Stimulated activated CD4-positive, alpha-beta T cell treated with anti-CD3 and anti-CD28 coated beads, Interleukin-1b, Interleukin-23, amount 100 ng/mL, for 48 hours (primary cell): ENCODE results near the gene SFSWAP.
"Not testable (repeated sequence)": the region's sequence is repeated elsewhere in the genome, so short reads cannot be mapped to it uniquely, and the experiment has no call there.

Source experiments
- DNase-seq: peaks from one replicate; pipeline ENCODE4 v3.0.0-alpha.2; 2020

Gene SFSWAP

DNA sequence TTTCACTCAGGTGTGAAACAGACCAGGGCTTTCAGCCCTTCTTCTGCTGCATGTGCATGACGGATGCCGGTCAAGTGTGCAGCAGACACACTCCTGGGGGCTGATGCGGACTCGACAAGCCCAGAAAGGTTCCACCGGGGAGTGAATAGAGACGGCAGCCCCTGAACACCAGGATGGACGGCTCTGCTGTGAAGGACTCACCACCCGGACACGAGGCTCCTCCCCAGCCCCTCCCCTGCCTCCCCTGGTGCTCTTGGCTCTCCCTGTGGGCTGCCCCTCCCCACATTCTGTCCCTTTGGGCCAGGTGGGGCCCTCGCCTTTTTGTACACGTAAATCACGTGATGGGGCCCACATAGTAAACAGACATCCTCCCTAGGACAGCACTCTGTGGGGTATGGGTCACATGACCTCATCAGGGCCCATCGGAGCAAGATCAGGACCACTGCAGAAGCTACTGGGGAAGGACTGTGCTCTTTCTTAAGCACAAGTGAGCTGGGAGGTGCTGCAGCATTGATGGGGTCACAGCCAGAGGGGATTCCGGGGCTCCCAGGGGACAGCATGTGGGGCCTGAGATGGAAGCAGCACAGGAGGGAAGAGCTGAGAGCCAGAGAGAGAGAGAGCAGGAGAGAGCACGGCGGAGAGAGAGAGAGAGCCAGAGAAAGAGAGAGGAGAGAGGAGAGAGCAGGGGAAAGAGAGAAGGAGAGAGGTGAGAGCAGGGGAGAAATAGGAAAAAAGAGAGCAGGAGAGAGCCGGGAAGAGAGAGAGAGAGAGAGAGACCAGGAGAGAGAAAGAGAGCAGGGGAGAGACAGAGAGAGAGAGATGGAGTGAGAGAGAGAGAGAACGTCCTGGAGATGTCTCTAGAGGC is 30.3 kb upstream of the SFSWAP start:
- not testable (repeated sequence) for DNase-seq

DNA sequence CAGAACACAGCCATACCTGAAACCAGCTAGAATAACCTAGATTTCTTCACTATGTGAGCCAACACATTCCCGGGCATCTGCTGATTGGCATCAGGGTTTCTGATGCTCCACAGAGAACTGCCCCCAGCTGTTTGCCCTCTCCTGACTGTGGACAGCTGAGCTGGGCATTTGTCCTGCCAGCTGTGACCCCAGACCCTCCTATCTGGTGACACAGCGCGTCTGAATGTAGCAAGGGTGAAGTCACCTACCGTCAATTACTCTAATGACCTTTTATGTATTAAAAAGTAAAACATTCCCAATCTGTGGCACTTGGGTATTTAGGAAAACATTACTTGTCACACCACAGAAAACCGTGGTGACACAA is 29.7 kb upstream of the SFSWAP start:
- no peak for DNase-seq

DNA sequence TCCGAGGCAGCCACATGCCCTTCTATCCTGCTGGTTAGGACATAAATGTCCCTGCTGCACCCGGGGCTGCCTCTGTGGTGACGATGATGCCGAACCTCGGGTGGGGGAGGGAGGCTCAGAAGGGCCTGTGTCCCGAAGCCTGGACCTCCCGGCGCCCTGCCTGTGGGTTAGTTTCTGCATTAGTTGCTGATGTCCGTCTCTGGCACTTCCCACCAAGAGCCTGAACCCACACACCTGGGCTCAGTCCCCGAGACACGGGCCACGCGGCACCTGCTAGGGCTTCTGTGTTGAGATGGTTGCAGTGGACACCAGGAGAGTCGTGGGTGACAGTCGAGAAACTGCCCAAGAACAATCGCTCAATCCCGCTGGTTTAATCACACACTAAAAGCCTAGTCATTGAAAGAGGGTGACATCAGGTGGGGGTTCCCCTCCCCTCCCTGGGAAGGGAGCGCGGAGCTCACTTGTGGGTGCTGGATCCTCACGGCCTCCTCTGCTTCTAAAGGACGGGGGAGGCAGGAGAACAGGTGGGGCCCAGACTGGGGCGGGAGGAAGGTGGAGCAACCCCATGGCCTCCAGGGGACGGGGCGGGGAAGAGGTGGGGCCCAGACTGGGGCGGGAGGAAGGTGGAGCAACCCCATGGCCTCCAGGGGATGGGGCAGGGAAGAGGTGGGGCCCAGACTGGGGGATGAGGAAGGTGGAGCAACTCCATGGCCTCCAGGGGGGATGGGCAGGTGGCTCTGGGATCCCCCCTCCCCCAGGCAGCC is 29.0 kb upstream of the SFSWAP start:
- DNase-seq: peak; percentile 38

- DNase-seq: peak; percentile 15
Observed at GRCh38 chr12:131682510-131682895, 28.4 kb upstream of the SFSWAP start.

DNA sequence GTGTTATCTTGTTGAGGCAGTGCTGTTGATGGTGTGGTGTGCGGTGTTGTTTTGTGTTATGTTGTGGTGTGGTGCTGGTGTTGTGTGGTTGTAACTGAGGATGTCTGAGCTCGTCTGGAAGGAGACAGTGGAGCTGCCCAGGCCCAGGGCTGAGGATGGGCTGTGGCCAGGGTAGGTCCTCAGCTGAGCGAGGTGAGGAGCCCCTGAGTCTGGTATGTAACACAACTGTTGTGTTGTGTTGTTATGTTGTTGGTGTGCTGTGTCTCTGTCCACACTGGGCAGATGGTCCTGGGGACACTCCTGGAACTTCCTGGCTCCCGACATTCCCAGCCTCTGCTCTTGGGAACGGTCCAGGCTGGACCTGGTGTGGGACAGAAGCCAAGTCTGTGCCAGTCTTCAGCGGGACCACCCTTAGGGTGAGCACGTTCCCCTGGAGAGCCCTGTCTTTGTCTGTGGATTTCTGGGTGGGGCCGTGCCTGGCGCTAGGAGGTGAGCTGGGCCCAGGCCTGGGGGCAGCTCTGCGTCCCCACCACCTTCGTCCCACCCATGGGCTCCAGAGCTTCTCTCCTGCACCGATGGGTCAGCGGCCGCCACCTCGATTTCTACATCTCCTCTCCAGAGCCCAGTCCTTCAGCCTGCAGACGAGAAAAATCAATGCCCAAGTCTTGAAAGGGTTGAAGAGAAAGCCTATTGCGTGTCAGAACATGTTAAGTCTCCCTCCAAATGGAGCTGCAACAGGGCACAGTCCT is 27.4 kb upstream of the SFSWAP start:
- DNase-seq: no peak

DNA sequence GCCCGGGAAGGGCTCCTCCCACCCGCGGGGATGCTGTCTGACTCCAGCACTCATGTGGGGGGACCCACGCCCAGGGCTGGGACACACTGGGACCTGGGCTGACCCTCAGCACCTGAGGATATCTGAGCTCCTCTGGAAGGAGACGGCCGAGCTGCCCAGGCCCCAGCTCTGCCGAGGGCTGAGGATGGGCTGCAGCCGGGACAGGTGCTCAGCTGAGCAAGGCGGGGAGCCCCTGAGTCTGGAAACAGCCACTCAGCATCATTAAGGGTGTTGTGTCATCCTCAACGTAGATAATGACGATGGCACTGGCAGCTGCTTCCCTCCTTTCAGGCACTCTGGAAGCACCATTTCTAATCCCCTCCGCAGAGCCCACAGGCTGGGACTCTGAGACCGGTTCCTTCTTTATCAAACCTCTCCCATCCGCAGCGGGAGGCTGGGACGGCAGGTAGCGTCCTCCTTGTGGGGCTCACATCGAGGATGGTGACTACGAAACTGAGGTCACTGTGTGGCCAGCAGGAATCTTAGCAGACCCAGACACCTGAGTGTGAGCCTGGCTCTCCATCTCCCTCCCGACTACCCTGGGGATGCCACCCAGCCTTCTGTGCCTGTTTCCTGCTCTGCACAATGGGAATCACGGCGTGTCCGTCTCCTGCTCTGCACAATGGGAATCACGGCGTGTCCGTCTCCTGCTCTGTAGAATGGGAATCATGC is 26.7 kb upstream of the SFSWAP start:
- DNase-seq: no peak

DNA sequence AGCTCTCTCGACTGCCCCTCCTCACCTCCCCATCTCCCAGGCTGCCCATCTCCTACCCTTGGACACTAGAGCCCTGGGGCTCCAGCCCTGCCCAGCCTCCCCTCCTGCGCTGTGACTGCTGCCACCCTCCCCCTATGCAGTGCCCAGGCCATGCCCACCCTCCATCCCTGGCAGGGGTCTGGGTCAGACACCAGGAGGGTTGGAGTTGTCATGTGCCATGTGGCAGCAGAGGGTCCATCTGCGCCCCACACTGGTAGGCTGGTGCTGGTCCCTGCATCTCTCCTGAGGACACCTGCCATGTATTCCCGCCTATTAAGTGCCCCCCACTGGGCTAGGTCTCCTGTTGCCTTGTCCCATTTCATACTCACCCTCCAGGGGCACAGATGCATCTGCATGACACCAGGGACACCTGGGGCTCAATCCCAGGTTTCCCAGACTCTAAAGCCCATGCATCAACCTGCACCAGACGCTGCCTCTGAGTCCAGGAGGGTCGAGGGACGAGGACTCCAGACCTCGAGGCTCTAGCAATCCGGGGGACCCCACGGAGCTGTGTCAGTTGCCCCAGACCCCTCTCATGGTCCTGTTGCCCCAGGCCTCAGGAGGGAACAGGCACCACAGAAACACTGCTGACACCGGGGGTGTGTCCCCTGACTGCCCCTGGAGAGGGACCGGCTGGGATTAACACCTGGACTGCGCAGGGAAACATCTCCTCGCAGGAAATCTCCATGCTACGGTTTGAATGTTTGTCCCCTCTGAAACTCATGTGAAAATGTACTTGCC is 23.4 kb upstream of the SFSWAP start:
- DNase-seq: no peak

- DNase-seq: no peak
Observed at GRCh38 chr12:131688131-131688844, 22.6 kb upstream of the SFSWAP start.

GRCh38 chr12:131688845-131689154 is 22.1 kb upstream of the SFSWAP start:
- no peak for DNase-seq

DNA sequence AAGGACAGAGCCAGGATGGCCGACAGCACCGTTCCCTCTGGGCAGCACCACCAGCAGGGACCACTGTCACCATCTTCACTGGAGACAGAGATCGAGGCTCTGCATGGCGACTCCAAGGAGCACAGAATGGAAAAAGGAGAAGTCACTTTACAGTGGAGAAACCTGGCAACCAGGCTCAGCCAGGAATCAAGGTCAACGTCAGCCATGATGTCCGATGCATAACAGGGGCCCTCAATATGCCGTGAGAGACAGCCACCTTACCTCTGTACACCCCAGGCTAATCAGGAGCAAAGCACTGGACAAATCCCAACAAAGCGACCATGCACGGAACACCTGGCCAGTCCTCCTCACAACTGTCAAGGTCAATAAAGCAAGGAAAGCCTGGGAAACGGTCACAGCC is 20.6 kb upstream of the SFSWAP start:
- DNase-seq: no peak

DNA sequence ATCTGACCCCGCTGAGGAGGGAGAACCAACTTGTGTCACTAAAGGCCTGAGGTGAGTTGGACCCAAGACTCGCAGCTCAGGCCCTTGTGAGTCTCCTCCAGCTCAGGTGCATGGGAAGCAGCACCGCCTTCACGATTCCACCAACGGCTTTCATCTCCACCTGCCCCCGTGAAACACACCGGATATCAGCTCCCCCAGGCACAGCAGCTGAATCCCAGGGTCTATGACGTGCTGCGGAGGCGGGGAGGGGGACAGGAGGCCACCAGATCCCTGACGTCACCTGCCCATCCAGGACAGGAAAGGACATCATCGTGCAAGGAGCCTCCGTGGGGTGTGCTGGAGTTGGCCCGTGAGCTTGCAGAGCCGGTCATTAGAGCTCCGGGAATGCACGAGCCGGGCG is 18.5 kb upstream of the SFSWAP start:
- no peak for DNase-seq

DNA sequence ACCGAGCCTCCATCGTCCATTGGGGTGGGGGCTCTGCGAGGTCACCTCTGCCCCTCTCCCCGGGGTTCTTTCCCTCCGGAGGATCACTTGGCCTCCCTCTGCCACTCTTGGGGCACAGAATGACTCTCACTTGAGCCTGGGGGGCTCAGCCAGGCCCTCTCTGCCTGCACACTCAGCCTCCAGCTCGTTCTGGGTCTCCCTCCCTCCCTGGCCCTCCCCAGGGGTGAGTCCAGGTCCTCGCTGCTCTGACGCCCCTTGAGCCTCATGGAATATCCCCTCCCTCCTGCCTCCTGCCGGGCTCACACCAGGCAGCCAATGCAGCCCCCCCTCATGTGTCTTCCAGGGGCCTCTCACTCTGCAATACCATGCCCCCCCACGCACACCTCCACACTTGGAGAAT is 17.7 kb upstream of the SFSWAP start:
- no peak for DNase-seq

DNA sequence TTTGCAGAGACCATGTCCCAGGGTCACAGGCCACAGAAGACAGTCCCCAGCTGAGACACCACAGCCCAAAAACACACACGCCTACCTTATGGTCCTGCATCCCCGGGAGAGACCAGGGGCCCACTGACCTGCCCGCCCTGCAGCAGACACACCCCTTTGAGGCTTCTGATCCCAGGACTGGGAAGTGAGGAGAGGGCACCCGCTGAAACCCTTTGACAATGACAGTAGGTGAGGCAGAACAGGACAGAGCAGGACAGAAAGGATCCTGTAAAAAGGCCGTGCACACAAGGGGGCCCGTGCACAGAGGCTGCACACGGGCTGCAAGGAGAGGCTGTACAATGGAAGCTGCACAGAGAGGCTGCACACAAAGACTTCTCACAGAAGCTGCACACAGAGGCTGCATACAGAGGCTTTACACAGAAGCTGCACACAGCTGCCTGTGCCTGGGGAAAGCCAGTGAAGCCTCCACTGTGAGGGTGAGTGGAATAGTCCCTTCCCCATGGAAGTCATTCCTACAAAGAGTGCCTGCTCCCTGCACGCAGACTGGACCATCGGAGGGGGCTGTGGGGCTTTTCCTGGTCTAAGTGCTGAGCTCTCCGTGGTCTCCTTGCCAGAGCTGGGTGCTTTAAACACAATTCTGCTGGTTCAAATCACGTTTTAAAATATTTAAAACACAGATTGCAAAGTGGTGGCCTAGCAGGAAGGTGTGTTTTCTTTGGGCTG is 16.6 kb upstream of the SFSWAP start:
- DNase-seq: no peak

- DNase-seq: no peak
Observed at GRCh38 chr12:131695968-131696367, 14.9 kb upstream of the SFSWAP start.

DNA sequence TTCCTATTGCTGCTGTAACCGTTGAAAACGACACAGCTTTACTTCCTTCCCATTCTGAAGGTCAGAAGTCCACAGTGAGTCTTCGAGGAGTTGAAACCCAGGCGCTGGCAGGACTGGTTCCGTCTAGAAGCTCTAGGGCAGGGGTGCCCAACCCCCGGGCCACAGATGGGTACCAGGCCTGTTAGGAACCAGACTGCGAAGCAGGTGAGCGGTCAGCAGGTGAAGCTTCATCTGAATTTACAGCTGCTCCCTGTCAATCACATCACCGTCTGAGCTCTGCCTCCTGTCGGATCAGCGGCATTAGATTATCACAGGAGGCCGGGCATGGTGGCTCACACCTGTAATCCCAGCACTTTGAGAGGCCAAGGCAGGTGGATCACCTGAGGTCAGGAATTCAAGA is 12.6 kb upstream of the SFSWAP start:
- no peak for DNase-seq

GRCh38 chr12:131699434-131699833 is 11.5 kb upstream of the SFSWAP start:
- DNase-seq: no peak

DNA sequence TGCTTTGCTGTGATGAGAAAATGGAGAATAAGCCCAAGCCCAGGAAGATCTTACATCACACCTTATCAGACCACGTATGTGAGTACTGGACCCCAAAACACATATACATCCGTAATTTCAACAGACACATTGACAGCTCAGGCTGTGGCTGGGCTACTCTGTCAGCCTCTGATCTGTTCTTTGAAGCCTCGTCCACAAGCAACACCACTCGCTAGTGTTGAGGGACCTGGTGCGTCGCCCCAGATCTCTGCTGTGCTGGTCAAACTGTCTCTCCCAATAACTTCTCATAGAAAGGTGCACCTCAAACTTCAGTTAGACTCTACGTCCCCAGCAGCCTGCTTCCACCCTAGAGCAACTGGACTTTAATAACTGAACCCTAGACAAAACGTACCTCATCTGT is 10.6 kb upstream of the SFSWAP start:
- DNase-seq: no peak

GRCh38 chr12:131701705-131702572 is 9.0 kb upstream of the SFSWAP start:
- DNase-seq: no peak

GRCh38 chr12:131702573-131702877 is 8.4 kb upstream of the SFSWAP start:
- no peak for DNase-seq

- DNase-seq: no peak
Observed at GRCh38 chr12:131703161-131703560, 7.7 kb upstream of the SFSWAP start.
